Left forelimb (tissue), 1 donor: Measurements from ENCODE around the gene RBBP8.

Source experiments
- DNase-seq: peaks from one replicate; pipeline ENCODE4 v3.0.0-alpha.2; 2018; ENCODE audit warnings: low spot score

Gene RBBP8

DNA sequence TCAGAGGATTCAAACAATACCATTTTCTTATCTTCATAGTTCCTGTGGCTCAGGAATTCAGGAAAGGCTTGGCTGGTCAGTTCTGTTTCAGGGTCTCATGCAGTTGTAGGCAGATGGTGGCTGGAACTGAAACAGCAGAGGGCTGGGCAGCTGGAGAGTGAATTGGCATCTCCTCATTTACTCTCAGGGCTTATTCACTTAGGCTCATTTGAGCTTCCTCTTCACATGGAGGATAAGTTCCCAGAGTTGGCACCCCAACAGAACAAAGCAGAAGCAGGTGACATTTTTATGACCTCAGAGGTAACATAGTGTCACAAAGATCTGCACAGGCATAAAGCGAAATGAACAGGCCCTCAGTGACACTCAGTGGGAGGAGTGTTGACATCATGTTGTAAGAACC, 66.1 kb downstream of the RBBP8 start:
- DNase-seq: no peak

DNA sequence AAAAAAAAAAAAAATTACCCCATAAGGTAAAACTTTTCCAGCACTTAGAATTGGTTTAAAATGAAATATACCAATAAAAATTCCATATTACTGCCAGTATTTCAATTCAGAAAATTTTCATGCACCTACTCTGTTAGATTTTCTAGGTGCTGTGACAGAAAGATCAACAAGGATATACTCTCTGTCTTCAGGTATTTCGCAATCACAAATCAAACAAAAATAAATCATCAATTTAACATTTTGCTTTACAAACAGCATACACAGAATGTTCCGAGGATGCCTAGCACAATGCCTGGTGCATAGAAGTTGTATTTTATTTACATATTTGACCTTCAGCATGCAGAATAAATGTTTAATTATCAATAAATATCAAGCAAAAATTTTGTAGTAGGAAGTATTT, 66.5 kb downstream of the RBBP8 start:
- DNase-seq: no peak

DNA sequence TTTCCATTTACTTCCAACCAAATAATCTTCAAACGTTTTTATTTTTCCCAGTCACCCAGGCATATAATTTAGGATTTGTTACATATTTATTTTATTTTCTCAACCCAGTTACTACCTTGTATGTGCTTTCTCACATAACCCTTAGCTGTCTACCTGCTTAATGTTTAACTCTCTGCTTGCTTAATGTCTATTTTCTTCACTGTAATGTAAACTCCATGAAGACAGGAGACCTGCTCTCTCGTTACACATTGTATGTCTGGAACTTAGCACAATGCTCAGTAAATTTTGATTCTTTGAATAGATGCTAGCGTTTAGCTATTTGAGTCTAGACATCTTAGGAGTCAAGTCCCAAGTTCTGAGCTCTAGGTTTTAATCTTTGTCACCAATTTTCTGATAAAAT, 70.2 kb downstream of the RBBP8 start:
- no peak for DNase-seq

DNA sequence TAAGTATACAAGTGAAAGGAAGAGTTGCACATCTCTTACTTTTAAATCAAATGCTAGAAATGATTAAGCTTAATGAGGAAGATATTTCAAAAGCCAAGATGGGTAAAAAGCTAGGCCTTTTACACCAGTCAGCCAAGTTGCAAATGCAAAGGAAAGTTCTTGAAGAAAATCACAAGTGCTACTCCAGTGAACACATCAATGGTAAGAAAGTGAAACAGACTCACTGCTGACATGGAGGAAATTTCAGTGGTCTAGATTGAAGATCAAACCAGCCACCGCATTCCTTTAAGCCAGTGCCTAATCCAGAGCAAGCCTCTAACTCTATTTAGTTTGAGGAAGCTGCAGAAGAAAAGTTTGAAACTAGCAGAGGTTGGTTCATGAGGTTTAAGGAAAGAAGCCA, 79.1 kb downstream of the RBBP8 start:
- DNase-seq: no peak

DNA sequence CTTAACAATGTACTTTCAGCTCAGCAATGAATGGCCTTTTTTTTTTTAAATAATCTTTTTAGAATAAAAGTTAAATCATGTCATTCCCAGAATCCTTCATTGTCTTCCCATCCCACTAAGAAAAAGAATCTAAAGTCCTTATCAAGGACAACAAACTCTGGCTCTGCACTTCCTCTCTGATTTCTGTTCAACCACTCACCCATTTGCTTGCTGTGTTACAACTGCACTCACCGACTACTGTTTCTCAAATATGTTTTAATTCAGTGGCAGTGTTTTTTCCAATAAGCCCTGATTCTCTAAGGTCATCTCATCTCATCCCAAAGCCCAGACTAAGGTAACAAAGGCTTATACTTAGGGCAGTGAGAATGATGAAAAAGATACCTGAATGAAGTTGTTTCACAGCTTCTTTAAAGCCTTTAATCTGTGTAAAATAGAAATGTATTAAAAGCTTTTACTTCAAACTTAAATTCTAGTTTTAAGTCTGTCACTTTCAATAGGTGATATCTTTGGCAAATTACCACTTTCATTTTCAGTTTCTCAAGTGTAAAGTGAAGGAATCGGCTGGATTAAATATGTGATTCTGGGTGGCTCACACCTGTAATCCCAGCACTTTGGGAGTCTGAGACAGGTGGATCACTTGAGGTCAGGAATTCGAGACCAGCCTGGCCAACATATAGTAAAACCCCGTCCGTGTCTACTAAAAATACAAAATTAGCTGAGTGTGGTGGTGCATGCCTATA, 87.6 kb downstream of the RBBP8 start:
- DNase-seq: no peak

DNA sequence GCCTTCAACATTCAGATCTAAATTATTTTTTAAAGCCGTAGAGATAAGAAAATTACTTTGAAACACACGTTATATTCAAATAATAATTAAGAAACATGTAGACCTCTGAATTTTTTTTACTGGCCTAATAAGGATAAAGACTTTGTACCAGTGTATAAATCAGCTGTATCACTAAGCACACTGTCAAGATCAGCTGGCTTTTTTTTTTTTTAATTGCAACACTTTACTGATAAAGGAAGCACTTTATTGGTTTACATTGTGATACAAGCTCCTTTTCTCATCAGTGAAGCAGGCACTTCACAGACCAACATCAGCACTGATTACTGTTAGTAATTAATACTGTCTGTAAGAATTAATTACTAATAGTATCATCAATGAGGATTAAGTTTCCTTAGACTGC, 88.5 kb downstream of the RBBP8 start:
- no peak for DNase-seq

DNA sequence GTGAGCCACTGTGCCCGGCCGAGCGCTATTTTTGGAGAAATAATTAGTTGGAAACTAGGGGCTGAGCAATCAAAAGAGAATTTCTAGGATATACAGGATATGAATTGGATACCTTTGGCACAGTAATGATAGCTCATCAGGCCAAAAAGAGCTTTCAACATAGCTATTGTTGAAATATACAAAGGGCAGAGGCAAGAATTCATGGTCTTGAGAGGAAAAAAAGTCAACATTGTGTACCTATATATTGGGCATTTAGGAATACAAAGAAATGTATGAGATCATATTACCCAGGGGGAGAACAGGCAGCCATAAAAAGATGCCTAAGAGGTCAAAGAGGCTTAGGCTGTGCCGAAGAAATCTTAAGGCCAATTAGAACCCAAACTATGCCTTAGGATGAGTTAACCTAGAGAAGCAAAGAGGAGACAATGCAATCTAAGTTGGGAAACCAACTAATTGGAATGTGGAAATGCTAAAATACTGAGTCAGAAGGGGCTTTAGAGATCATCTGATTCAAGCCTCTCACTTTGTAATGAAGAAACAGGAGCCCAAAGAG, 99.0 kb downstream of the RBBP8 start:
- no peak for DNase-seq

DNA sequence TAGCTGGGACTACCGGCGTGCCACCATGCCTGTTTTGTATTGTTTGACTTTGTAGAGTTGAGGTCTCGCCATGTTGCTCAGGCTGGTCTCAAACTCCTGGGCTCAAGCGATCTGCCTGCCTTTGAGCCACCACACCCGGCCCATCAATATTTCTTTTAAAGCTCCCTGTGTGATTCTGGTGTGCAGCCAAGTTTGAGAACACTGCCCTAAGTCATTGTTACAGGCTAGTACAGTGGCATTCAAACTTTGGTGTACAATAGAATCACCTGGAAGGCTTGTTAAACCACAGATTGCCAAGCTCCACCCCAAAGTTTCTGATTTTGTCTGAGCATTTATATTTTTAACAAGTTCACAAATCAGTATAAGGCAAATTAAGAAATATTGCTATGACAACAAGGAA, 99.9 kb downstream of the RBBP8 start:
- no peak for DNase-seq

DNA sequence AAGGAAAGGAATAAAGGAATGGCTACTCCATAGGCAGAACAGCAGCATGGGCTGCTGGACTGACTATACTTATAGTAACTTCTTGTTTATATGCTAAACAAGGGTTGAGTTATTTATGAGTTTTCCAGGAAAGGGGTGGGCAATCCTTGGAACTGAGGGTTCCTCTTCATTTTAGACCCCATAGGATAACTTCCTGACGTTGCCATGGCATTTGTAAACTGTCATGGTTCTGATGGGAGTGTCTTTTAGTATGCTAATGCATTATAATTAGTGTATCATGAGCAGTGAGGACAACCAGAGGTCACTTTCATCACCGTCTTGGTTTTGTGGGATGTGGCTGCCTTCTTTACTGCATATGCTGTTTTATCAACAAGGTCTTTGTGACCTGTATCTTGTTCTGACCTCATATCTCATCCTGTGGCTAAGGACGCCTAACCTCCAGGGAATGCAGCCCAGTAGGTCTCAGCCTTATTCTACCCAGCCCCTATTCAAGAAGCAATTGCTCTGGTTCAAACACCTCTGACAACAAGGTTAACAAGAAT, 103.6 kb downstream of the RBBP8 start:
- no peak for DNase-seq

DNA sequence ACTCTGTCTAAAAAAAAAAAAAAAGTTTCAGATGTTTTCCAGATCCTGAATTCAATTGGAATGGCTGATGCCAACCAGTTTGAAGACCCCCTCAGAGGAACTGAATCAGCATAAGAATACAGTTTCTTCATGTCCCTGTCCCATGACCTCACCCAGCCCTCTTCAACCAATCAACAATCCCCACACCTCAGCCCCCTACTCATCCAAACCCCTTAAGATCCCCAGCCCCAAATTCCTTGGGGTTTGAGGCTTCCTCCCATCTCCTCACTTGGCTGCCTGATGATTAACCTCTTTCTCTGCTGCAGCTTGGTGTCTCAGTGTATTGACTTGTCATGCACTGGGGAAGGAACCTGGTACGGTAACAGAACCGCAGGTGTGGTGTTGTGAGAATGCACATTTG, 104.5 kb downstream of the RBBP8 start:
- DNase-seq: no peak

DNA sequence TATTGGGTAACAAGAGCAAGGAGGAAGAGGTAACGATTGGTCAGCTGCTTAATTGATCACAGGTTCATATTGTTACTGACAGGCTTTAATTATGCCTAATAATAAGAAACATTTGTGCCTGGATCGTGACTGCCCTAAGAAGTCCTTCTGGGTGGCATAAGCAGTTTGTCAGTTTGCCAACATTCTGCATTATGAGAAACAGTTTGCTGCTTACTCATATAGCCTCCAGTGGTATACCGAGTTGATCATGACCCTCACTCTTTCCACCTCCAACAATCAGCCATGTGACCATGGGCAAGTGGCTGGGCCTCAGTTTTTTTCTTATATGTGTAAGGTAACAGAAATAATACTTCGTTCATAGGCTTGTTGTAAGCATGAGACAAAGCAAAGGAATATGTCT, 105.6 kb downstream of the RBBP8 start:
- no peak for DNase-seq

DNA sequence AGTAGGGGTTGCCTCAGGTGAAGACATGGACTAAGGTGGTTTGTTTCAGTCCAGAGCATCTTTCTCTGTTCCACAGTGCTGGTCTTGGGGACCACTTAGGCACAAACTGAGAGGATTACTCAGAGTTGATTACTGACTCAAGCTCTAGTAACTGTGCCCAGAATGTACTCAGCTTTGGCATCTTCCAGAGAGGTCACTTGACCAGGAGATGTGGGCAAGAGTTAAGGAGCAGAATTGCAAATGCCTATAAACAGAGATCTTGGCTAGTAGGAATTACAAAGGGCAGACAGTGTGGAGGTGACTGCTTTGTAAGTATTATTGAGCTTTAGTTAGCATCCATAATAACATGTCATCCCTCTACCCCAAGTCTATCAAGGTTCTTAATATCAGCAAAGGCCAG, 109.0 kb downstream of the RBBP8 start:
- no peak for DNase-seq

DNA sequence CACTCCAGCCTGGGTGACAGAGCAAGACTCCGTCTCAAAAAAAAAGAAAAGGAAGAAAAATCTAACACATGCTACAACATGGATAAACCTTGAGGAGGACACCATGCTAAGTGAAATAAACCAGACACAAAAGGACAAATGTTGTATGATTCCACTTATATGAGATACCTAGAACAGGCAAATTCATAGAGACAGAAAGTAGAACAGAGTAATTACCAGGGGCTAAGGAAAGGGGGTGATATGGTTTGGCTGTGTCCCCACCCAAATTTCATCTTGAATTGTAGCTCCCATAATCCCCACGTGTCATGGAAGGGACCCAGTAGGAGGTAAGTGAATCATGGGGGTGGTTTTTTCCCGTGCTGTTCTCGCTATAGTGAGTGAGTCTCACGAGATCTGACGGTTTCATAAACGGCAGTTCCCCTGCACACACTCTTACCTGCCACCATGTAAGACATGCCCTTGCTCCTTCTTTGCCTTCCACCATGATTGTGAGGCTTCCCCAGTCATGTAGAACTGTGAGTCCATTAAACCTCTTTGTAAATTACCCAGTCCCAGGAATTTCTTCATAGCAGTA, 110.8 kb downstream of the RBBP8 start:
- DNase-seq: no peak

DNA sequence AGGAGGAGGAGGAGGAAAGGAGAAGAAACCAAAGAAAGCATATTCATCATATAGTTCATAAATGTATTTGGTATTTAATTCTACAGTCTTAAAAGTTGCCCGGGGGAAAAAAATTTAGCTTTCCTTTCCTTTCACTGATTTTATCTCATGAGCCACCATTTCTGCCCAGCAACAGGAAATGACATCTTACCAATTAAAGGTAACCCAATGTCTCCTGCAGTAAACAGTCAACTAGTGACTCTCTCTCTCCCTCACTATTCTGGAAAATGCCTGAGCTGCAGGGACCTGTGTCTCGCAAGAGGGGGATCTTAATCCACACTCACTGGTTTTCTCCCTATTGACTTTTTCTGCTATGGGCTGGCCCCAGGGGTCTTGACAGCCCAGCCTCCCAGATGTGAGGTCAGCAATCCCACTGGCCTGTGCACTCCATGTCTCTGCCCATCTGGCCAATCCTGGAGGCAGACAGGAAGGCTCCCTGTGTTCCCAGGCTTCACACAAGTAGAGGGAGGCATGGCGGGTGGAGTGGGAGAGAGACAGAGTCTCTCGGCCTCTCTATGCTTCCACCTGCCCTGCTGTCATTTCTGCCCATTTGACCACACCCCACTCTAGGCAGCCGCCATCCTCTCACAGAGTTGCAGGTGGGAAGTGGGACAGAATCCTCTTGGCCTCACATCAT, 116.7 kb downstream of the RBBP8 start:
- no peak for DNase-seq

DNA sequence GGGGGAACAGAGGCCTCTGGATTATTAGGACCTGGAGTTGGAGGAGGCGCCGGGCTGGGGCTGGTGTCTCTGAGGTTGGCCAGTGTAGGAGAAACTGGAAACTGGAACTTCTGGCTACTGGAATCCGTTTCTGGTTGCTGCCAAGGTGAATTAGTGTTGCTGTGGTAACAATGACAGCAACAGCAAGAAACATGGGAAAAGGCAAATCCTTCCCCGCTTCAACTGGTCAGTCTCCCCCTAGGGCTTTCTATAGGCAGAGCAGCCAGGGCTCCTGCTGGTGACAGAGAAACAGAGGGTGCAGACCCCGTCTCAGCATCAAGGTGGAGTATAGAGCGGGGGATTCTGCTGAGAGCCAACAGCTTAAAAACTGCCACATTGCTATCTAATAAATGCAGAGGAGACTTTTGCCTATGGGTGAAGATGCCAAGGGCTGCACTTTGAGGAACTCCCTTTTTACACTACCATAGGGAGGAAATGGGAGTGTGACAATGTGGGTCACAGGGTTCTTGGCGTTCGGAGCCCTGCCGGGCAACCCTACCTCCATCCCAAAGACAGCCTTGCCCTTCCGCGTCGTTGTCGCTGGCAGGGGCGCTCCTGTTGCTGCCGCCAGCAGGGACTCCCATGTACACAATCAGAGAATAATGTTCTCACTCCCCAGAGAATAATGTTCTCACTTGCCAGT, 120.8 kb downstream of the RBBP8 start:
- no peak for DNase-seq

DNA sequence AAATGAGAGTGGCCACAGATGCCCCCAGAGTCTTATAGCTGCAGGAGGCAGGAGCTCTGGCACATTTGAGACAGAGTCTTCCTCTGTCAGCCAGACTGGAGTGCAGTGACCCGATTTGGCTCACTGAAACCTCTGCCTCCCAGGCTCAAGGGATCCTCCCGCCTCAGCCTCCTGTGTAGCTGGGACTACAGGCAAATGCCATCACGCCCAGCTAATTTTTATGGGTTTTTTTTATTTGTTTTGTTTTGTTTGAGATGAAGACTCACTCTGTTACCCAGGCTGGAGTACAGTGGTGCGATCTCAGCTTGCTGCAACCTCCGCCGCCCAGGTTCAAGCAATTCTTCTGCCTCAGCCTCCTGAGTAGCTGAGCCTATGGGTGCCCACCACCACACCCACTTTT, 121.4 kb downstream of the RBBP8 start:
- DNase-seq: no peak

DNA sequence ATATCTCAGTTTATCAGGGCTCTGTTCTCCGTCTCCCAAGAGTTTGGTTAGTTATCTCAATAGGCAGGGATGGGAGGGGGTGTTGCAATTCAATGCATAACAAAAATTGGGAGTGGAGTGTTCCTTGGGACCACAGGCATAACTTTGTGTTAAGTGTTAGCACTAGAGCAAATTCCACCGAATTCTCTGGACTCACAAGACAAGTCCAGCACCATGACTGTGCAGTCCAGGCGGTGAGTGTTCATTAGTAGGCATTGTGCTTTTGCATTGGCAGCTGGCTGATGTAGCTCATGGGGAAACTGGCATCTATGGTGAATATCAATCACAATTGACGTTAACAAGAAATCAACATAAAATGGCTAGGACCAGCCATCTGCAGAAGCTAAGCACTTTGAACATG, 123.2 kb downstream of the RBBP8 start:
- no peak for DNase-seq

DNA sequence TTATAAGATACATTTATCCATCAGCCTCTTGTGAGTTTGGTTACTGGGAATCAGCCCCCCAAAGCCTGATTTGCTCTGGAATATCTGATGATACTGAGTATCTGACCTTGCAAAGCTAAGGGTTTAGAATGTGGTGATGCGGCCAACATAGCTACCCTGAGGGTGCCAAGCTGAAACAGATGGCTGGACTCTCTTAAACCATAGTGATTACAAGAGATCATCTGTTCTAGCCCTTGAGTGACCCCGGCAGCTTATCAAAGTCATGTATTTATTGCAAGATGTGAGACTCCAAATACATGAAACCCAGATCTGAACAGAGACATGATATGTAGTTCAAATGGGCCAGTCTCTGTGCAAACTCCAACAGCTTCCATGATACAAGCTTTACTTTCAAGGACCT, 124.0 kb downstream of the RBBP8 start:
- no peak for DNase-seq

DNA sequence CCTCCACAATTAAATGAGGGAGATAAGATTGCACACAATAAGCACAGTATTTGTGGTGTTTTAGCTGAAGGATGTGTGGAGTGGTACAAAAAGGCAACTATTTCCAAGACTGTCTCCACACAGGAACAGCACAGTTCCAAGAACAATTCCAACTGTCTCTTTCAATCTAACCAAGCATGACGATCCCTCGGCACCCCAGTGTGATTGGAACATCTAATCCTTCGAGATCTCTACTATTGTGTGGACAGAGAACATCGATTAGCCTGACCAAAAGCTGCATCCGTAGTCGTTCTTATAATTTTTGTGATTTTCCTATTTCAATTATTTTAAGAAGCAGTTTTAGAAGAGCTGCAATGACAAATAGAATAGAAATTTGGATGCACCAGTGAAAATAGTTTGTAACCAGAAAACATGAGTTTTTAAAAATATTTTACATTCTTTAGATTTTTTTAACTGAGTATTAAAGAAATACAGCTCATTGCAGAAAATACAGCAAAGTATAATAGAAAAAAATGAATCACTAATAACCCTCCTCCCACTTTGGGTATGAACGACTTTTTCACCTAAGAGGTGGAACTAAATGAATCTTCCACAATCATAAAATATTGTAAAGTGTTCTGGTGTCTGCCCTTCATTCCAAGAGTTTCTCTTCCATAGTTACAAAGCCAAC, 125.8 kb downstream of the RBBP8 start:
- DNase-seq: no peak

DNA sequence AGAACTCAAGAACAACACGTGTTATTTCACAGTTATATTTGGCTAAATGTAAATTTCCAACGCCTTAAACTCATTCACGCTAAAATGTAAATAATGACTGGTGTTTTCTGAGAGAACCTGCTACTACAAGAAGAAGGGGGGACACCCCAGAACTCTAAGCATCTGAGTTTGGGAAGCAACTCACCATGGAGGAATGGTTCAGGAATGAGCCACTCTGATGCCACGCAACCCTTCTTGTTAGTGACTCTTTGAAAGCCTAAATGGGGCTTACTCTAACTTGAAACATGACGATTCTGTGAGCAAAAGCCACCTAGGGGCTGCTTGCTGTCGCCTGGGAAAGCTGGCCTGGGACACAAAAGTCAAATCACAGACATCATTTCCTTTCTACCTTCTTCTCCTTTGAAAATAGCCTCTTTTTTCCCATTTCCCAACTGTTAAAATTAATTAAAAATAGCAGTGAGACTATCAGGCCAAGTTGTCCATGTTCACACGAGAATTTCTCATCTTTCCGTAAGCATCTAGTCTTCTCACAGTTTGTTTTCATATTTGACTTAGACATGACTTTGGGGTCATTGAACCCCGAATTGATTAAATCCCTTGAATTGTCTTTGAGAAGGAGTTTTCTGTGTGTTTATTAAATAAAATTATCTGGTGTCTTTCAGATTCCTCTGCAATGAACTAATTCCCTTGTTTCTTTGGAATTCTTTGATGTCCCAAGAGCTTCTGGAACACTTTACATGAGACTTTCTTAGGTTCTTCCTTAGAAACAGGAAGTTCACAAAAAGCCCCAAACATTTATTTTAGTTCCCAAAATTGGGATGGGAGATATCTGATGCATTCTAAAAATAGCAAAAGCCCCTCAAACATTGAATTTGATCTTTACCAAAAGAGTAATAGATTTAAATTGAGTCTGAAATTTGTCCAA, 126.7 kb downstream of the RBBP8 start:
- no peak for DNase-seq

DNA sequence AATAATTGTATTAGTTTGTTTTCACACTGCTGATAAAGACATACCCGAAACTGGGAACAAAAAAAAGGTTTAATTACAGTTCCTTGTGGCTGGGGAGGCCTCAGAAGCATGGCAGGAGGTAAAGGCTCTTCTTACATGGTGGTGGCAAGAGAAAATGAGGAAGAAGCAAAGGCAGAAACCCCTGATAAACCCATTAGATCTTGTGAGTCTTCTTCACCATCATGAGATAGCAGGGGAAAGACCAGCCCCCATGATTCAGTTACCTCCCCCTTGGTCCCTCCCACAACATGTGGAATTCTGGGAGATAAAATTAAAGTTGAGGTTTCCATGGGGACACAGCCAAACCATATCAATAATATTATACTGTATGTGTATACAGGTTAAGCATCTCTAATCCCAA, 128.9 kb downstream of the RBBP8 start:
- no peak for DNase-seq
